Suprapubic skin (tissue), 4 donors: ENCODE results near the gene SMARCC1.

Source experiments
- POLR2A ChIP-seq, 2 donors: fragments of 450-650 bp; IDR thresholded peaks; one replicate each; pipeline ENCODE4 v1.6.1; 2017; ENCODE audit warnings: antibody characterized with exemption in 2 of 2, mild to moderate bottlenecking in 2 of 2, moderate library complexity in 2 of 2
- POLR2AphosphoS5 ChIP-seq, 3 donors: sonication (generic); formaldehyde crosslinking; IDR thresholded peaks; one replicate each; pipeline ENCODE4 v1.6.1; 2017; ENCODE audit warnings: antibody characterized with exemption in 3 of 3

DNA sequence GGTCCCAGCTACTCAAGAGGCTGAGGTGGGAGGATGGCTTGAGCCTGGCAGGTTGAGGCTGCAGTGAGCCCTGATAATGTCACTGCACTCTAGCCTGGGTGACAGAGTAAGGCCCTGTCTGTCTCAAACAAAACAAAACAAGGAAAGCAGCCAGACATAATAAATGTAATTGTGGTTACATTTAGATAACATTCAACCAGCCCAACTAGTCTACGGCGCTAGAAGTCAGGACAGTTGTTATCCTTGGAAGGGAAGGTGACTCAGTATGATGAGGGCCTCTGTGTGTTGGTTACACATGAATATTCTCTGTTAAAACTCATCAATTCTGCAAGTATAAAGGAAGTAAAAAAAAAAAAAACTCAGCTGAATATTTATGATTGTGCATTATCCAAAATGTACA, 176.0 kb downstream of the SMARCC1 start:
- TF ChIP-seq POLR2A (IDR thresholded peaks at IDR 0.05) (no peak), POLR2AphosphoS5 (IDR thresholded peaks at IDR 0.05) (no peak)
